ENCODE data around the gene TTYH1.

- no peak for TF ChIP-seq POLR2A (IDR thresholded peaks at IDR 0.05)
- no peak for TF ChIP-seq CTCF (IDR thresholded peaks at IDR 0.05 in 4 of 5, conservative IDR thresholded peaks at IDR 0.05 in 1 of 5)
Measured at GRCh38 chr19:54434112-54434872, 19.0 kb downstream of the TTYH1 start.
